HepG2 (cell line): Measurements from ENCODE around the gene SMIM43. TPM values are rescaled to one million over a fixed set of nuclear protein-coding genes. Genes with fewer than 3 reads are reported as not detected.

Source experiments
- ATAC-seq: fragments of 200-7000 bp; cut with Tn5 transposase; 3 replicates; pipeline ENCODE4 v1.9.1; 2020; ENCODE audit warnings: mild to moderate bottlenecking, moderate library complexity
- BruUV-seq: library from RNA; stranded (reverse); fragments of 400-500 nt; replicated peaks from 2 replicates; lab custom pipeline; 2021; lab: Mats Ljungman, UMichigan
- CTCF ChIA-PET: fragments of 300-600 bp; formaldehyde crosslinking; extraction: SDS; loops from one replicate; lab custom pipeline; 2021; ENCODE audit warnings: low total read pairs, inconsistent platforms, low intra/inter-chr PET ratio; lab: Yijun Ruan, JAX
- POLR2A ChIA-PET: fragments of 350-600 bp; sonication (Branson Sonifier 250); formaldehyde crosslinking; loops from one replicate; lab custom pipeline; 2020; ENCODE audit warnings: antibody characterized with exemption, inconsistent platforms; lab: Yijun Ruan, JAX
- DNase-seq: peaks from one replicate; pipeline ENCODE4 v3.0.0-alpha.2; 2015; ENCODE audit warnings: low spot score
- FAIRE-seq: peaks from 3 replicates; lab custom pipeline; 2011; peaks lifted over from hg19 to GRCh38; lab: Jason Lieb, UNC
- H2AFZ ChIP-seq: one replicate; pipeline ENCODE4 v1.6.1; 2011; ENCODE audit warnings: low read length, inconsistent platforms
- H3K27ac ChIP-seq: fragments of 300-600 bp; 3 replicates; pipeline ENCODE4 v1.8.0; 2011; ENCODE audit warnings: mixed run types, mild to moderate bottlenecking, mixed read lengths, low read length, inconsistent platforms; ENCODE audit not compliant: insufficient read depth; ENCODE audit errors: extremely low read length
- H3K27me3 ChIP-seq, 2 experiments: fragments of 200-600 bp in 1 of 2; 2 replicates in 1 of 2; 3 replicates in 1 of 2; pipeline versions ENCODE4 v1.6.0 to v1.8.0; 2011; ENCODE audit warnings: low read length in 2 of 2, mild to moderate bottlenecking in 2 of 2, moderate library complexity in 2 of 2, inconsistent platforms in 1 of 2; ENCODE audit not compliant: insufficient read depth in 2 of 2, control insufficient read depth in 1 of 2
- H3K36me3 ChIP-seq, 2 experiments: fragments of 200-600 bp in 1 of 2; replicated peaks in 1 of 2; 2 replicates in 1 of 2; 3 replicates in 1 of 2; pipeline versions ENCODE4 v1.5.1 to v1.8.0; 2011; ENCODE audit warnings: low read length in 2 of 2, inconsistent platforms in 1 of 2; ENCODE audit not compliant: insufficient read depth in 2 of 2, control insufficient read depth in 1 of 2
- H3K4me1 ChIP-seq: 2 replicates; pipeline ENCODE4 v1.5.1; 2012; ENCODE audit warnings: low read length, inconsistent platforms; ENCODE audit not compliant: insufficient read depth
- H3K4me2 ChIP-seq: 2 replicates; pipeline ENCODE4 v1.6.0; 2011; ENCODE audit warnings: low read depth, low read length, inconsistent platforms
- H3K4me3 ChIP-seq, 3 experiments: fragments of 200-600 bp in 1 of 3; sonication (generic), shearing (Covaris generic) in 1 of 3; replicated peaks in 1 of 3; 2 replicates each; pipeline ENCODE4 v1.5.1; 2011 to 2016; ENCODE audit warnings: low read length in 3 of 3, inconsistent platforms in 2 of 3, low read depth in 2 of 3, mild to moderate bottlenecking in 2 of 3, control low read depth in 1 of 3, mixed read lengths in 1 of 3; ENCODE audit not compliant: insufficient read depth in 1 of 3
- H3K79me2 ChIP-seq: one replicate; pipeline ENCODE4 v1.6.1; 2011; ENCODE audit warnings: low read length, inconsistent platforms; ENCODE audit not compliant: insufficient read depth
- H3K9ac ChIP-seq: 2 replicates; pipeline ENCODE4 v1.6.0; 2011; ENCODE audit warnings: mild to moderate bottlenecking, low read depth, low read length, inconsistent platforms; ENCODE audit not compliant: insufficient read depth
- H3K9me3 ChIP-seq: 2 replicates; pipeline ENCODE4 v1.5.1; 2012; ENCODE audit warnings: mild to moderate bottlenecking, low read length
- H4K20me1 ChIP-seq: 2 replicates; pipeline ENCODE4 v1.6.0; 2011; ENCODE audit warnings: inconsistent platforms, mild to moderate bottlenecking, low read length, moderate library complexity; ENCODE audit not compliant: insufficient read depth
- FOXK2 ChIP-seq: fragments of 450-650 bp; IDR thresholded peaks from 2 replicates; pipeline ENCODE4 v1.6.1; 2016
- GATAD1 ChIP-seq: IDR thresholded peaks from 2 replicates; pipeline ENCODE4 v1.6.1; 2016; ENCODE audit warnings: missing genetic modification reagents, missing compliant biosample characterization
- GMEB1 ChIP-seq: sonication (generic); formaldehyde crosslinking; IDR thresholded peaks from 2 replicates; pipeline ENCODE4 v1.5.1; 2020; ENCODE audit warnings: missing genetic modification reagents, mild to moderate bottlenecking, borderline replicate concordance
- IKZF1 ChIP-seq: fragments of 450-650 bp; IDR thresholded peaks from 2 replicates; pipeline ENCODE4 v1.7.1; 2016
- KDM3A ChIP-seq: IDR thresholded peaks from 2 replicates; pipeline ENCODE4 v1.6.1; 2018; ENCODE audit warnings: low read depth, missing compliant biosample characterization
- KLF11 ChIP-seq: IDR thresholded peaks from 2 replicates; pipeline ENCODE4 v1.6.1; 2016; ENCODE audit warnings: missing compliant biosample characterization
- KMT2B ChIP-seq: IDR thresholded peaks from 2 replicates; pipeline ENCODE4 v1.6.1; 2016; ENCODE audit warnings: missing genetic modification reagents, missing compliant biosample characterization
- LBX2 ChIP-seq: sonication (generic); formaldehyde crosslinking; IDR thresholded peaks from 2 replicates; pipeline ENCODE4 v1.5.0; 2020; ENCODE audit warnings: missing genetic modification reagents, mild to moderate bottlenecking, borderline replicate concordance
- MAFK ChIP-seq, 2 experiments: IDR thresholded peaks in 1 of 2; conservative IDR thresholded peaks in 1 of 2; 2 replicates each; pipeline ENCODE4 v1.6.1; 2011; ENCODE audit warnings: improper control_type of control experiment in 2 of 2, low read length in 2 of 2
- MAZ ChIP-seq, 2 experiments: sonication (generic) in 1 of 2; formaldehyde crosslinking in 1 of 2; IDR thresholded peaks; 2 replicates each; pipeline versions ENCODE4 v1.5.0 to v1.6.1; 2012 to 2020; ENCODE audit warnings: low read depth in 2 of 2, mild to moderate bottlenecking in 2 of 2, borderline replicate concordance in 1 of 2, improper control_type of control experiment in 1 of 2, low read length in 1 of 2, missing genetic modification reagents in 1 of 2, moderate library complexity in 1 of 2
- NR2F1 ChIP-seq, 2 experiments: fragments of 450-650 bp in 1 of 2; formaldehyde crosslinking in 1 of 2; IDR thresholded peaks; 2 replicates each; pipeline versions ENCODE4 v1.5.0 to v1.6.1; 2016 to 2020; ENCODE audit warnings: mild to moderate bottlenecking in 1 of 2, missing compliant biosample characterization in 1 of 2, missing genetic modification reagents in 1 of 2, moderate library complexity in 1 of 2
- PITX1 ChIP-seq: sonication (generic); formaldehyde crosslinking; IDR thresholded peaks from 2 replicates; pipeline ENCODE4 v1.5.1; 2020; ENCODE audit warnings: mild to moderate bottlenecking, missing genetic modification reagents
- PLRG1 ChIP-seq: fragments of 450-650 bp; conservative IDR thresholded peaks from 2 replicates; pipeline ENCODE4 v1.6.1; 2016
- XRCC5 ChIP-seq: fragments of 200-400 bp; formaldehyde crosslinking; optimal IDR thresholded peaks from 2 replicates; pipeline ENCODE3; 2017; ENCODE audit warnings: mild to moderate bottlenecking, low read length
- ZKSCAN1 ChIP-seq: fragments of 150-350 bp; IDR thresholded peaks from 2 replicates; pipeline ENCODE4 v1.6.1; 2014; ENCODE audit warnings: low read length
- ZNF160 ChIP-seq: sonication (generic); formaldehyde crosslinking; IDR thresholded peaks from 2 replicates; pipeline ENCODE4 v1.8.0; 2022; ENCODE audit warnings: mild to moderate bottlenecking, inconsistent platforms, missing genetic modification reagents
- ZNF496 ChIP-seq: sonication (generic); formaldehyde crosslinking; IDR thresholded peaks from 2 replicates; pipeline ENCODE4 v1.8.1; 2023; ENCODE audit warnings: mild to moderate bottlenecking, moderate library complexity, missing genetic modification reagents; ENCODE audit not compliant: insufficient replicate concordance
- ZNF574 ChIP-seq: sonication (generic); formaldehyde crosslinking; IDR thresholded peaks from 2 replicates; pipeline ENCODE4 v1.4.0; 2020; ENCODE audit warnings: missing genetic modification reagents
- ZNF660 ChIP-seq: sonication (generic); formaldehyde crosslinking; IDR thresholded peaks from 2 replicates; pipeline ENCODE4 v1.5.1; 2020; ENCODE audit warnings: mild to moderate bottlenecking, low read depth, missing genetic modification reagents, borderline replicate concordance
- ZSCAN9 ChIP-seq: IDR thresholded peaks from 2 replicates; pipeline ENCODE4 v1.6.1; 2016; ENCODE audit warnings: borderline replicate concordance
- WGBS: methylation state at CpG from one replicate; pipeline ENCODE4 v1.1.6; 2017; ENCODE audit warnings: low lambda C conversion rate; 5-methylcytosine and 5-hydroxymethylcytosine counted together
- in situ Hi-C: cut with HindIII; loops from 2 replicates; pipeline ENCODE4 v1.10.0; 2017; ENCODE audit warnings: low pct_unique_long_range_greater_than_20kb; ENCODE audit not compliant: extremely low pct_ligation_motif_present
- intact Hi-C: fragments of 100-400 bp; cut with micrococcal nuclease; formaldehyde crosslinking; loops from one replicate; pipeline ENCODE4 v1.10.0; 2022; ENCODE audit not compliant: unreplicated experiment
- polyA plus RNA-seq, 8 experiments: library from polyadenylated mRNA; depleted of rRNA in 3 of 8; stranded (reverse) in 7 of 8; unstranded in 1 of 8; fragments of >200 nt; fragmentation: Illumina TruSeq in 4 of 8; extraction: Trizol in 4 of 8; gene quantifications; 2 replicates each; pipeline versions ENCODE4 v1.2.1 to v1.2.3, GENCODE V29; 2011 to 2016; ENCODE audit warnings: low read depth in 4 of 8, missing spikeins in 1 of 8, mixed read lengths in 1 of 8; ENCODE audit not compliant: insufficient read depth in 1 of 8
- total RNA-seq, 5 experiments: library from RNA; depleted of rRNA; stranded (reverse); fragments of >200 nt; fragmentation: Illumina TruSeq; extraction: Trizol; gene quantifications; 2 replicates each; pipeline ENCODE4 v1.2.3, GENCODE V29; 2016; ENCODE audit warnings: low read depth in 1 of 5

Gene SMIM43
- total and polyA plus RNA-seq, 2 of the 13 experiments (the other 11 are each of a cell fraction or from before 2014, with no cell fraction given) = not detected

- TF ChIP-seq MAZ (IDR thresholded peaks at IDR 0.05; ENCODE audit: borderline replicate concordance, low read depth, low read length) (no peak), MAZ (CRISPR knock-in tag; IDR thresholded peaks at IDR 0.05; ENCODE audit: low read depth) (no peak), ZNF160 (no peak), ZSCAN9 (no peak), KLF11 (CRISPR knock-in tag) (no peak), ZNF496 (CRISPR knock-in tag) (no peak), PLRG1 (no peak), MAFK (conservative IDR thresholded peaks at IDR 0.05 in 1 of 2, IDR thresholded peaks at IDR 0.05 in 1 of 2; ENCODE audit: low read length in 2 of 2) (no peak), LBX2 (CRISPR knock-in tag) (no peak)
Measured at GRCh38 chr4:121742794-121743193, 22.2 kb downstream of the SMIM43 start (continued).

GRCh38 chr4:121741751-121742150 lies 23.2 kb downstream of the SMIM43 start:
- Histone ChIP-seq H3K36me3 (no peaks in the 10 kb centered on the region), H3K9ac (no peak overlapping the region), H3K4me2 (no peak overlapping the region), H4K20me1 (no peaks in the 10 kb centered on the region), H3K4me1 (no peaks in the 10 kb centered on the region), H3K27me3 (no peaks in the 10 kb centered on the region; a peak in 1 of 5 replicates), H3K4me3 (no peak overlapping the region), H3K27ac (no peak overlapping the region), H3K9me3 (no peaks in the 10 kb centered on the region), H3K79me2 (no peaks in the 10 kb centered on the region), H2AFZ (no peak overlapping the region)
- intact Hi-C loops (no loop called here), in situ Hi-C loops (no loop called here)
- TF ChIP-seq FOXK2 = no peak
- no peak for TF ChIP-seq PITX1
- no peak for TF ChIP-seq ZKSCAN1
- no peak for TF ChIP-seq XRCC5
- no peak for TF ChIP-seq NR2F1 (CRISPR knock-in tag; IDR thresholded peaks at IDR 0.05)
- no peak for TF ChIP-seq ZNF574 (CRISPR knock-in tag)
- TF ChIP-seq KMT2B (CRISPR knock-in tag) = no peak
- TF ChIP-seq KDM3A (CRISPR knock-in tag) = no peak
- no peak for TF ChIP-seq GMEB1 (CRISPR knock-in tag)
- no peak for TF ChIP-seq IKZF1
- TF ChIP-seq ZNF660 (CRISPR knock-in tag) = no peak
- TF ChIP-seq GATAD1 (CRISPR knock-in tag) = no peak
- no peak for DNase-seq
- WGBS = 2% methylated on average over 7 of the region's 7 CpGs
- ChIA-PET CTCF (no interaction called here), POLR2A (no interaction called here)
- BruUV-seq = no TSS peak
- ATAC-seq = no peak
- no peak for FAIRE-seq
